Measurements from ENCODE around the gene CACNA2D2. TPM values are rescaled to one million over a fixed set of nuclear protein-coding genes. Genes with fewer than 3 reads are reported as not detected.

CACNA2D2 gene
- total RNA-seq, 1 donor from 2014 or later, result 0.40 TPM

- H3K4me1 Mint-ChIP-seq (ENCODE audit: low read depth), result peaks cover 9% of the 10 kb centered on the region
- DNase-seq (ENCODE audit: low spot score), result no peak
- TF ChIP-seq, protein P1, sequence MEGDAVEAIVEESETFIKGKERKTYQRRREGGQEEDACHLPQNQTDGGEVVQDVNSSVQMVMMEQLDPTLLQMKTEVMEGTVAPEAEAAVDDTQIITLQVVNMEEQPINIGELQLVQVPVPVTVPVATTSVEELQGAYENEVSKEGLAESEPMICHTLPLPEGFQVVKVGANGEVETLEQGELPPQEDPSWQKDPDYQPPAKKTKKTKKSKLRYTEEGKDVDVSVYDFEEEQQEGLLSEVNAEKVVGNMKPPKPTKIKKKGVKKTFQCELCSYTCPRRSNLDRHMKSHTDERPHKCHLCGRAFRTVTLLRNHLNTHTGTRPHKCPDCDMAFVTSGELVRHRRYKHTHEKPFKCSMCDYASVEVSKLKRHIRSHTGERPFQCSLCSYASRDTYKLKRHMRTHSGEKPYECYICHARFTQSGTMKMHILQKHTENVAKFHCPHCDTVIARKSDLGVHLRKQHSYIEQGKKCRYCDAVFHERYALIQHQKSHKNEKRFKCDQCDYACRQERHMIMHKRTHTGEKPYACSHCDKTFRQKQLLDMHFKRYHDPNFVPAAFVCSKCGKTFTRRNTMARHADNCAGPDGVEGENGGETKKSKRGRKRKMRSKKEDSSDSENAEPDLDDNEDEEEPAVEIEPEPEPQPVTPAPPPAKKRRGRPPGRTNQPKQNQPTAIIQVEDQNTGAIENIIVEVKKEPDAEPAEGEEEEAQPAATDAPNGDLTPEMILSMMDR (IDR thresholded peaks at IDR 0.05), result no peak
- peaks cover 6% of the 10 kb centered on the region for H3K27me3 Mint-ChIP-seq (ENCODE audit: low read depth)
- H3K27ac Mint-ChIP-seq (ENCODE audit: unreplicated experiment), result no peak overlapping the region
- H3K4me3 Mint-ChIP-seq (ENCODE audit: unreplicated experiment), result no peak overlapping the region
- H3K36me3 Mint-ChIP-seq (ENCODE audit: low read depth), result no peaks in the 10 kb centered on the region
- no peaks in the 10 kb centered on the region for H3K9me3 Mint-ChIP-seq (ENCODE audit: low read depth)
Measured at GRCh38 chr3:50378024-50378423, 125.4 kb downstream of the CACNA2D2 start.

DNA sequence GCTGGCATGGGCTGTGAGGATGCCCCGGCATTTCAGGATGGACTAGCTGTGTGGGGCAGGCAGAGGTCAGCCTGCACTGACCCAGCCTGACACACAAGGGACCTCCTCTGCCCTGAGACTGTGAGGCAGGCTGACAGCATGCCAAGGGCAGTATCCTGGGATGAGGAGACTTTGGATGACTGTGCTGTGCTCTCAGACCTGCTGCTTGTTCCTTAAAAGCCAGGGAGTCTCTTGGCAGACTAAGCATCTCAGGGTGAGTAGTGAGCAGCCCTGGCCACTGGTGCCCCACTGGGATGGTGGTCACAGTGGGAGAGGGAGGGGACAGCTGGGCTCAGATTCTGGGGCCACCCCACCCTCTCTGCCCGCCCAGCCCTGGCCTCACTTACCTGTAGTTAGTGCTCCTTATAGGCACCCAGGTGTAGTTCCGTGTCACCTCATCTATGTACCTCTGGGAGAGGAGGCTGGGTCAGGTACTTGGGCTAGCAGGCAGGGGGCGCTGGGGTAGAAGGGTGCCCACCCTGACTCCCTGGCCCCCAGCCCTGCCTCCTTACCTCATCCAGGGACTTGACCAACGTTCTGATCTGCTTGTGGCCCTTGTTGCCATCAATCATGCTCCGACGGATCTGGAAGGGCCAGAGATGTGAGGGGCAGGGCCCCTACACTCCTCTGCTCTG lies 128.0 kb downstream of the CACNA2D2 start:
- DNase-seq (ENCODE audit: low spot score), result no peak
- Mint-ChIP-seq H3K36me3 (ENCODE audit: low read depth) (no peaks in the 10 kb centered on the region), H3K27me3 (ENCODE audit: low read depth) (peaks cover 11% of the 10 kb centered on the region), H3K4me3 (ENCODE audit: unreplicated experiment) (no peak overlapping the region), H3K4me1 (ENCODE audit: low read depth) (no peaks in the 10 kb centered on the region), H3K9me3 (ENCODE audit: low read depth) (no peaks in the 10 kb centered on the region), H3K27ac (ENCODE audit: unreplicated experiment) (no peak overlapping the region)
- TF ChIP-seq, protein P1 (IDR thresholded peaks at IDR 0.05), result peak; percentile 29

DNA sequence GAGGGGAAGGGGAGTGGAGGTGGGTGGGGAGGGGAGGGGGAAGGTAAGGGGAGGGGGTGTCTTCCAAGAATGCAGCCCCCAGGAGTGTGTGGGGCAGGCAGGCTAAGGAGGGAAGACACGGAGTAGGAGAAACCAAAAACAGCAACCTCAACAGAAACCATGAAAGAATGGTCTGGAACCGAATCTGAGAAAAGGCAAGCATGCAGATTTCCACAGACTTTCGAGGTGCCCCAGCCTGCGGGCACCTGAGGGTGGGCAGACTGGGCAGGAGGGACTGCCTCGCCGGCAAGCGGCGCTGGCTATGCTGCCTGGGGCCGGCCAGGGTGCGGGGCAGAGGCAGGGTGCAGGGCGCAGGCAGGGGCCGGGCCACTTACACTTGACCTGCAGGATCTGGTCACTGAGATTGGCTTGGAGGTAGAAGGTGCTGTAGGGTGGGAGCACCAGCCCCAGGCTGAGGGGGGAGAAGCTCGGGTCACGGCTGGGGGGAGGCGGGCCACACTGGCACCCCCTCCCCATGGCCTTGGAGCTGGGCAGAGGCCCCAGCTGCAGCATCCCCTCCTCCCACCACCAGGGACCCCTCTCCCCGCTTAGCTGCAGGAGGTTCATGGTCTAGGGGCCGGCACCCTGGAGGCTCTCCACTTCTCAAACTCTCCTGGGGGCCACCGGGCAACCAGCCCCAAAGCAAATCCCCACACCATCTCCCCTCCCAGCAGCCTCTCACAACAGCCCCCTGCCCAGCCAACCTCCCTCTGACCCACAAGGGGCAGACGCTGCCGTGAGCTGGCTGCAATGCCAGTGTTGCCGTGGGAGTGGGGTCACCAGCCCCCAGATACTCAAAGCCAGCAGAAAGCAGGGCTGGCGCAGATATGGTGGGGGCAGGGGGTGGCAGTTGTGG lies 128.8 kb downstream of the CACNA2D2 start:
- no peaks in the 10 kb centered on the region for H3K9me3 Mint-ChIP-seq (ENCODE audit: low read depth)
- H3K27me3 Mint-ChIP-seq (ENCODE audit: low read depth), result peaks cover 11% of the 10 kb centered on the region
- no peak overlapping the region for H3K27ac Mint-ChIP-seq (ENCODE audit: unreplicated experiment)
- no peak for DNase-seq (ENCODE audit: low spot score)
- H3K36me3 Mint-ChIP-seq (ENCODE audit: low read depth), result no peaks in the 10 kb centered on the region
- no peak overlapping the region for H3K4me3 Mint-ChIP-seq (ENCODE audit: unreplicated experiment)
- H3K4me1 Mint-ChIP-seq (ENCODE audit: low read depth), result no peaks in the 10 kb centered on the region
- TF ChIP-seq, protein P1 (IDR thresholded peaks at IDR 0.05), result no peak

DNA sequence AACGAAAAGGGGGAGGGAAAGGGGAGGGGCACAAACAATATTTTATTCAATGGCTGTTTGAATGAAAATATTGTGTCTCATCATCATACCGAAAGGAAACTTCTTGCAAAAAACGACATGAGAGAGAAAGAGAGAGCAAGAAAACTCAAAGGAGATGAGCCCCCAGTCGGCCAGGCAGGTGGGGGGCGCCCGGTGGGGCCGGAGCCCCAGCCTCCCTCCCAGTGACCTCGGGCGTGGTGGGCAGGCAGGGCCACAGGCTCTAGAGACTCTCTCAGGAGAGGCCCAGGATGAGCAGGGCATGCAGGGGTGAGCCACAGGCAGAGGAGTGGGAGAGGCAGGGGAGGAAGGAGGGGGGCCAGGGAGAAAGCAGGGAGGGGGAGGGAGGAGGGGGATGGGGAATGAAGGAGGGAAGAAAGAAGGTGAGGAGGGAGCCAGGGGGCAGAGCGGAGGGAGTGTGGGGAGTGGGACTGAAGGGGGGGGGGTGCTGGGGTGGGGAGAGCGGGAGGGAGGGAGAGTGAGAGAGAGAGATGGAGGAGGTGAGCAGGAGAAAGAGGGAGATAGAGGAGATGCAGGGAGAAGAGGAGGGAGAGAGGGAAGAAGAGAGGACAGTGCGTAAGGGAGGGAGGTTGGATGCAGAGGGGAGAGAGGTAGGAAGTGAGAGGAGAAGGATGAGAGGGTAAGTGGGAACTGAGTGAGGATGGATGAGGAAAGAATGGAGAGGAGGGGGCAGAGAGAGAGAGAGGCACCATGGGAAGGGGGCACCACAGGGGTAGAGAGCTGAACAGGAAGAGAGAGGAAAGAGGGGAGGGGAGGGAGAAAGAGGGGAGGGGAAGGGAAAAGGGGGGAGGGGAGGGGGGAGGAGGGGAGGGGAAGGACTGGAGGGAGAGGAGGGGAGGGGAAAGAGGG lies 130.0 kb downstream of the CACNA2D2 start:
- Mint-ChIP-seq H3K36me3 (ENCODE audit: low read depth) (no peaks in the 10 kb centered on the region), H3K27ac (ENCODE audit: unreplicated experiment) (no peak overlapping the region), H3K4me3 (ENCODE audit: unreplicated experiment) (no peak overlapping the region), H3K9me3 (ENCODE audit: low read depth) (no peaks in the 10 kb centered on the region), H3K27me3 (ENCODE audit: low read depth) (peaks cover 9% of the 10 kb centered on the region), H3K4me1 (ENCODE audit: low read depth) (no peaks in the 10 kb centered on the region)
- no peak for DNase-seq (ENCODE audit: low spot score)
- TF ChIP-seq, protein P1 (IDR thresholded peaks at IDR 0.05), result no peak

DNA sequence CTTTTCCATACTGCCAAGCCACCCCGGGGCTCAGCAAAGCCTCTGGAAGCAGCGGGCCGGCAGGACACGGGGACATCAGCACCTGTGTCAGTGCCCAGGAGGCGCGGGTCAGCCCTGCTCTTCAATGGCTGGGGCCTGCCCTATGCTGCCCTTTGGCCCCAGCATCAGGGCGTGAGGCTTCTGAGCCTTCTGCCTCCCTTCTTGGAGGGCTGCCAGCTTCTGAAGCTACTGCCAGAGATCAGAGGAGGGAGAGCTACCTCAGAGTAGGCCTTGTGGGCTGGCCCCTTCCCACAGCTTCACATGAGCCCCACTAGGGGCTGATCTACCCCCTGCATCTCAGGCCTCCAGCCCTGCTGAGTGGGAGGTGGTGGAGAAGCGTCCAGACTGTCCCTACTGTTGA lies 131.1 kb downstream of the CACNA2D2 start:
- Mint-ChIP-seq H3K4me1 (ENCODE audit: low read depth) (no peaks in the 10 kb centered on the region), H3K27ac (ENCODE audit: unreplicated experiment) (no peak overlapping the region), H3K9me3 (ENCODE audit: low read depth) (no peaks in the 10 kb centered on the region), H3K36me3 (ENCODE audit: low read depth) (no peaks in the 10 kb centered on the region), H3K4me3 (ENCODE audit: unreplicated experiment) (no peak overlapping the region), H3K27me3 (ENCODE audit: low read depth) (peaks cover 9% of the 10 kb centered on the region)
- no peak for DNase-seq (ENCODE audit: low spot score)
- TF ChIP-seq, protein P1 (IDR thresholded peaks at IDR 0.05), result no peak

Data from chondrocyte (in vitro differentiated cells).